Stomach (tissue), 9 donors: ENCODE data around the gene ZEB1. TPM values are rescaled to one million over a fixed set of nuclear protein-coding genes. Genes with fewer than 3 reads are reported as not detected.

Experiments used
- DNase-seq, 2 donors: peaks; one replicate each; pipeline versions ENCODE4 v3.0.0 to v3.0.0-alpha.2; 2013 to 2019
- H3K27ac ChIP-seq, 5 donors: fragments of 200-600 bp in 4 of 5; sonication (generic) in 4 of 5; one replicate each; pipeline ENCODE4 v1.5.1; 2013 to 2019; ENCODE audit warnings: mild to moderate bottlenecking in 1 of 5, moderate library complexity in 1 of 5
- H3K27me3 ChIP-seq, 3 donors: fragments of 200-600 bp; sonication (generic); one replicate each; pipeline ENCODE4 v1.5.1; 2017 to 2019; ENCODE audit warnings: mixed run types in 1 of 3
- H3K36me3 ChIP-seq, 4 donors: fragments of 200-600 bp; sonication (generic); 1 replicate in 3 of 4; 2 replicates in 1 of 4; pipeline ENCODE4 v1.5.1; 2016 to 2019
- H3K4me1 ChIP-seq, 4 donors: fragments of 200-600 bp; sonication (generic); one replicate each; pipeline ENCODE4 v1.5.1; 2016 to 2019
- H3K4me3 ChIP-seq, 4 donors: fragments of 200-600 bp; sonication (generic) in 3 of 4; one replicate each; pipeline ENCODE4 v1.5.1; 2016 to 2019; ENCODE audit warnings: mild to moderate bottlenecking in 1 of 4
- H3K9me3 ChIP-seq, 4 donors: fragments of 200-600 bp; sonication (generic); one replicate each; pipeline ENCODE4 v1.5.1; 2016 to 2019
- CTCF ChIP-seq, 7 experiments: fragments of 450-650 bp in 4 of 7; fragments of 200-600 bp in 3 of 7; sonication (generic) in 3 of 7; IDR thresholded peaks; one replicate each; pipeline ENCODE4 v1.5.1; 2016 to 2019; ENCODE audit warnings: antibody characterized with exemption in 7 of 7, control low read depth in 2 of 7, mild to moderate bottlenecking in 1 of 7
- EP300 ChIP-seq: sonication (generic); formaldehyde crosslinking; IDR thresholded peaks from one replicate; pipeline ENCODE4 v1.6.1; 2017; ENCODE audit warnings: antibody characterized with exemption
- POLR2A ChIP-seq, 4 donors: fragments of 450-650 bp; IDR thresholded peaks; one replicate each; pipeline ENCODE4 v1.6.1; 2016; ENCODE audit warnings: antibody characterized with exemption in 4 of 4, control low read depth in 2 of 4, mild to moderate bottlenecking in 1 of 4, moderate library complexity in 1 of 4
- POLR2AphosphoS5 ChIP-seq, 3 donors: sonication (generic); formaldehyde crosslinking; IDR thresholded peaks; one replicate each; pipeline ENCODE4 v1.6.1; 2016; ENCODE audit warnings: antibody characterized with exemption in 3 of 3
- WGBS, 5 donors: extraction: QIAGEN DNeasy Blood & Tissue Kit in 3 of 5; methylation state at CpG; one replicate each; pipeline versions ENCODE4 v1.1.5 to v1.1.7; 2013 to 2018; 5-methylcytosine and 5-hydroxymethylcytosine counted together
- intact Hi-C: fragments of 100-400 bp; cut with DNase I; formaldehyde crosslinking; loops from one replicate; pipeline ENCODE4 v1.15.1; 2023; ENCODE audit warnings: low total_unique reads
- polyA plus RNA-seq, 3 donors: library from polyadenylated mRNA; stranded (reverse); fragments of 200-250 nt; gene quantifications; one replicate each; pipeline ENCODE4 v1.2.3, GENCODE V29; 2013
- total RNA-seq, 5 donors: library from RNA; depleted of rRNA; stranded (reverse); fragments of >200 nt; gene quantifications; one replicate each; pipeline versions ENCODE4 v1.1.0 to v1.2.3, GENCODE V29; 2014 to 2016
- donor health status: healthy with polysubstance abuse.
- donor health status: Bipolar disorder and iron deficiency.
- donor health status: healthy.

Gene ZEB1
- total and polyA plus RNA-seq, 8 donors: 7.6 to 187 (median 31.1) TPM

DNA sequence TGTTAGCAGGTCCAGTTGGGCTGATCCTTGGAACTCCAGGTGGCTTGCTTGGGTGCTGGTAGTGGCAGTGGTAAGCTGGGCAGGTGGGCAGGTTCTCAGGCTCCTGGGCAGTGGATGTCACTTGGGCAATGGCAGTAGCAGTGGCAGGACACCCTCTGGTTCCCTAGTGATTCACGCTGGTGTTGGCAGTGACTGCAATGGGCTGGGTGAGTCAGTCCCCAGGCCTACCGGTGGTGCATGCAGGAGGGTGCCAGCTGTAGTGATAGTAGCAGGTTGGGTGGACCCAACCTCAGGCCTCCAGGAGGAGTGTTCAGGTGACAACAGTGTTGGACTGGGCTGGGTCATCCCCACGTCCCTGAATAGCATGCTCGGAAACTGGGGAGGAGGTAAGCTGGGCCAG, 189.2 kb downstream of the ZEB1 start:
- 94 to 100% (median 95%) methylated on average over 3 to 4 of the region's 4 CpGs for WGBS, 5 donors
- Histone ChIP-seq H3K27ac (no peak overlapping the region), H3K4me3 (no peak overlapping the region), H3K4me1 (no peaks in the 10 kb centered on the region), H3K27me3 (no peaks in the 10 kb centered on the region), H3K9me3 (peaks cover 0 to 34% (median 18%) of the 10 kb centered on the region in 4 donors), H3K36me3 (peaks cover 6 to 43% (median 28%) of the 10 kb centered on the region in 4 donors)
- intact Hi-C loops: no loop called here
- DNase-seq: no peak
- TF ChIP-seq POLR2A (IDR thresholded peaks at IDR 0.05): no peak
- no peak for TF ChIP-seq EP300
- TF ChIP-seq POLR2AphosphoS5 (IDR thresholded peaks at IDR 0.05): no peak
- TF ChIP-seq CTCF (IDR thresholded peaks at IDR 0.05): no peak

- intact Hi-C loops: no loop called here
- no peak for DNase-seq
- no peak overlapping the region for H3K4me3 ChIP-seq
These were observed 189.9 kb downstream of the ZEB1 start for GRCh38 chr10:31508882-31509281.

DNA sequence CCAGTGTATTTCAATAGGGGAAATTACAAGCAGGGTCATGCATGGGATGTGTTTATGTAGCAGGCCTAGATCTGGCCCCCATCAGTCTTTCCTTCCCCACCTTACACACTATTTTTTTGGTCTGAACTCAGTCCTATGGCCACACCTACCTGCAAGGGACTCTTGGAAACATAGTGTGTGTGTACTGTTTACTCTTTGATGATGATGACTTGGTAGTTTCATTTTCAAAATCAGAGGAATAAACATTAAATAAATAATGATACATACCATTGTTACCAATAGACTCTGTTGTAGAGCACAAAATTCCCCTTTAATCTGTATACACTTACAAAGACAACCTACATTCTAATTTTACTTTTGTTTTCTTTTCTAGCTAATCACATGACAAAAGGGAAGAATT, 191.0 kb downstream of the ZEB1 start:
- Histone ChIP-seq H3K4me3 (no peak overlapping the region), H3K9me3 (peaks cover 0 to 30% (median 18%) of the 10 kb centered on the region in 4 donors), H3K27ac (no peak overlapping the region), H3K27me3 (no peaks in the 10 kb centered on the region), H3K36me3 (peaks cover 6 to 47% (median 29%) of the 10 kb centered on the region in 4 donors), H3K4me1 (no peaks in the 10 kb centered on the region)
- intact Hi-C loops: no loop called here
- no peak for TF ChIP-seq POLR2AphosphoS5 (IDR thresholded peaks at IDR 0.05)
- TF ChIP-seq EP300: no peak
- no peak for TF ChIP-seq CTCF (IDR thresholded peaks at IDR 0.05)
- TF ChIP-seq POLR2A (IDR thresholded peaks at IDR 0.05): no peak
- DNase-seq: no peak

More at GRCh38 chr10:31508882-31509281, 189.9 kb downstream of the ZEB1 start:
- 91 to 99% (median 96%) methylated on average over 3 to 5 of the region's 5 CpGs for whole genome bisulfite sequencing, 5 donors
- peaks cover 6 to 49% (median 29%) of the 10 kb centered on the region in 4 donors for H3K36me3 ChIP-seq
- H3K27me3 ChIP-seq: no peaks in the 10 kb centered on the region
- no peaks in the 10 kb centered on the region for H3K4me1 ChIP-seq
- H3K27ac ChIP-seq: no peak overlapping the region
- TF ChIP-seq CTCF (IDR thresholded peaks at IDR 0.05) (no peak), POLR2AphosphoS5 (IDR thresholded peaks at IDR 0.05) (no peak), POLR2A (IDR thresholded peaks at IDR 0.05) (no peak), EP300 (no peak)
- peaks cover 0 to 34% (median 18%) of the 10 kb centered on the region in 4 donors for H3K9me3 ChIP-seq

DNA sequence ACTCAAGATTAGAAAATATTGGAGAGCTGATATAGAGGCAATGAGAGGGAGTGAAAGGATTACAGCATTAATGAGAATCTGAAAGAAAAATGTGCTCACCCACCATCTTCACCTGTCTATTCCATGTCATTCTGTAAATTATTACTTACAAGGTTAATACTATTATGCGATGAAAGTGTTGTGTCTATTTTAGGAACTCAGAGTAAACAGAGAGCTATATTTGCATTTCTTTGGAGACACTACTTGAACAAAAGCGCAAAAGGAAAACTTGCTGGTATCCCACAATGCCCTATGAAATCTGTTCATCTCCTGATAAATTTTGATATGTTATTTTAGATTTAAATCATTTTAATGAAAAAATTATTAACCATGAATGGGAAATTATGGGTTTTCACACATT, 196.1 kb downstream of the ZEB1 start:
- no peaks in the 10 kb centered on the region for H3K9me3 ChIP-seq
- 61 to 71% (median 65%) methylated on average over 2 of the region's 2 CpGs for WGBS, 5 donors
- peaks cover 6 to 38% (median 25%) of the 10 kb centered on the region in 4 donors for H3K36me3 ChIP-seq
- TF ChIP-seq EP300 (no peak), POLR2AphosphoS5 (IDR thresholded peaks at IDR 0.05) (no peak), CTCF (IDR thresholded peaks at IDR 0.05) (no peak), POLR2A (IDR thresholded peaks at IDR 0.05) (no peak)
- H3K27me3 ChIP-seq: no peaks in the 10 kb centered on the region
- H3K4me3 ChIP-seq: no peak overlapping the region
- no peak overlapping the region for H3K27ac ChIP-seq
- DNase-seq: no peak
- intact Hi-C loops: no loop called here
- H3K4me1 ChIP-seq: no peaks in the 10 kb centered on the region
